NK-92 (cell line): ENCODE results near the gene SRGAP1.
"Not testable (repeated sequence)": the region's sequence is repeated elsewhere in the genome, so short reads cannot be mapped to it uniquely, and the experiment has no call there.

ENCODE experiments used
- DNase-seq: peaks from one replicate; lab custom pipeline; 2025; ENCODE audit not compliant: unreplicated experiment; lab: John Stamatoyannopoulos, UW

Gene SRGAP1

GRCh38 chr12:64036414-64036813 lies 191.9 kb downstream of the SRGAP1 start:
- no peak for DNase-seq

GRCh38 chr12:64039281-64039871 lies 194.9 kb downstream of the SRGAP1 start:
- no peak for DNase-seq

DNA sequence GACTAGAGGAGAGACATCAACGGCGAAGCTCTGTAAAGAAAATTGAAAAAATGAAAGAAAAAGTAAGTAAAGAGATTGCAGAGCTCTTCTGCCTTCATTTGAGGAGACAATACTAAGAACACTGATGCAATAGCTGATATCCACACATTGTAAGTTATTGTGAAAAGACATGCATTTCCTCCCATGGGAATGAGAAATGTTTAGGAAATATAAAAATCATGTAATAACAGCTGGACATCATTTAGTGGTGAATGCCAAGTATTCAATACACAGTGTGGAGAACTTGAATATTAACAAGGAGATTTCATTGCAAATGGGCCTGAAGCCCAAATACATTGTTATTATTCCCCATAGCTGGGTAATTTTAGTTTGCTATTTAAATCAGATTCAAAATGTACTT lies 198.4 kb downstream of the SRGAP1 start:
- DNase-seq: no peak

DNA sequence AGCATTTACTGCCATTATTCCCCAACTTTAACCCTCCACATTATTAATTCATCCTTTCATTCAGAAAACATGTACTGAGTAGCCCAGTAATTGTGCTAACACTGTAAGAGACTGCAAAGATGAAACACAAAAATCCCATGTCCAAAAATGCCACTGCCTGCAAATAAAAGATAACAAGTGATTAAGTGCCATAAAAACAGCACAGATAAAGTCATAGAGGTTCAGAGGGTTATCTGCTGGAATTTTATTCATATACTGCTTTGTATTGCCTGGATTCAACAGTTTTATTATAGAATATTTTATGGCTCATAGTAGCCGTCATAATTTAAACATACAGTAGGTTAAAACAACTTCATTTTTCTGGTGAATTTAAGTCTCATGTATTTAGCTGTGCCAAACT lies 199.7 kb downstream of the SRGAP1 start:
- DNase-seq: no peak

DNA sequence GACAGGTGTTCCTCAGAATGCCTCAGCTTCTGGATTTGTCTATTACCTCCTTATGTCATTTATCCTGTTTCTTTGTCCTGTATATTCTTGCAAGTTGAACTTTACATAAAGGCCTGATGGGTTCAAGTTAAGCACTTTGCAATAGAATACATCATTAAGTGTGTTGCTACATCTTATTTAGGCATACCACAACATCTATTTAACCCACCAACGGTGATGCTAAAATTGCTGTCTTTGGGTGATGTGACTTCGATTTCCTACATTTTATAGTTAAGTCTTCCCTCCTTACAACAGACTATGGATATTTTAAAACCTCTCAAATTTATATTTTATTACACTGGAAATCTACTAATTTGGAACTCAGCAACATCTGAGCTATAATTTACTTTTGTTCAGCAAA lies 206.6 kb downstream of the SRGAP1 start:
- no peak for DNase-seq

- no peak for DNase-seq
Observed at GRCh38 chr12:64053117-64053516, 208.6 kb downstream of the SRGAP1 start.

DNA sequence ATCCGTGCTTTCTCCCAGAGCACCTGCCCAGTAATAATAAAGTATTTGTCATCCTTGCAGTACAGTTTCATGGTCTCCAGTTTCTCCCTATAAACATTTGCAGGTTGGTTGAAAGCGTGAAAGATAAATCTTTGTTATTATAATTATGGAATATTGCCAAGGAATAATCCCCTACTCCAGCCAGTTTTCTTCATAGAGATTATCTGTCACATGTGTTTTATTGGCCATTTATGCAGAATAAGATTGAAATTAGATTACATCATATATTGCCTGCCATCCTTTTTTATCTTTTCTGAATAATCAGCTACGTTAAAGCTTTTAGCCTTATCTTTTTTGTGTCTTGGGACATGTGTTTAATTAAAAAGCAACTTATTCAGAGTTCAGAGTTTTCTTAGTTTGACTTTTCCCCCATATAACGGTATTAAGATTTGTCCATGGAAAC lies 209.6 kb downstream of the SRGAP1 start:
- no peak for DNase-seq

GRCh38 chr12:64056741-64057140 lies 212.2 kb downstream of the SRGAP1 start:
- no peak for DNase-seq

GRCh38 chr12:64057706-64058105 lies 213.2 kb downstream of the SRGAP1 start:
- no peak for DNase-seq

GRCh38 chr12:64058541-64059265 lies 214.2 kb downstream of the SRGAP1 start:
- DNase-seq: no peak

DNA sequence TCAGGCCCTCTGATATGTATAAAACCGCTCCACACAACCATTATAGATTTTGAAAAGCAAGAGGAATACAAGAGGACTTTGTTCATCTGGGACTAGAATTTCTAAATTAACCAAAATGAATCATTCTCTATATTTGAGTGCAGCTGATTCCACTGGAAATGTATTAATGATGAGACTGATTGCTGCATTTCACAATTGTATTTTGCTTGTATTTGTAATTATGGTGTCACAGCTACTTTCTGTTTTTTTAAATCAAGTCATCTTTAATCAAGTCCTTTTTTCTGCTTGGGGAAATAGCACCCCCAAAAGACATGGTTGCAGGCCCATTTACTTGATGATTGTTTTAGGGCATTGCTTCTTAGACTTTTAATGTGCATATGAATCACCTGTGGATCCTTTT lies 215.2 kb downstream of the SRGAP1 start:
- DNase-seq: no peak

- no peak for DNase-seq
Observed at GRCh38 chr12:64061868-64062375, 217.4 kb downstream of the SRGAP1 start.

DNA sequence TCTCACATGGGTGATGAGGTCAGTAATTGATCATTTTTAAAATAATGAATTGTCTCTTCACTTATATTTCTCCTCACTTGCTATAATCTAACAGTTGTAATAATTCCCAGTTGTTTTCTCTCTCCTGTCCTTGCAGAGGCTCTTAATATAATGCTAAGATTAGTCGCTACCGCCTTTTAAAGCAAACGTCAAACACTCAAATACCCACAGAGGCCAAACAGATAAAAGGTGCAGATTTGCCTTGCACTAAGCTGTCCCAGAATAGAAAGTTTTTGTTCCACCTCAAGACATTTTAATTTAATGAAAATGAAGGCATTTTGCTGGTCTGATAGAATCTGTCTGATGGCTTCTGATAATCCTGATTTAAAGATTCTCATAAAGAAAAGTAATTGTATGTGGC lies 218.6 kb downstream of the SRGAP1 start:
- no peak for DNase-seq

GRCh38 chr12:64064240-64064639 lies 219.7 kb downstream of the SRGAP1 start:
- no peak for DNase-seq

DNA sequence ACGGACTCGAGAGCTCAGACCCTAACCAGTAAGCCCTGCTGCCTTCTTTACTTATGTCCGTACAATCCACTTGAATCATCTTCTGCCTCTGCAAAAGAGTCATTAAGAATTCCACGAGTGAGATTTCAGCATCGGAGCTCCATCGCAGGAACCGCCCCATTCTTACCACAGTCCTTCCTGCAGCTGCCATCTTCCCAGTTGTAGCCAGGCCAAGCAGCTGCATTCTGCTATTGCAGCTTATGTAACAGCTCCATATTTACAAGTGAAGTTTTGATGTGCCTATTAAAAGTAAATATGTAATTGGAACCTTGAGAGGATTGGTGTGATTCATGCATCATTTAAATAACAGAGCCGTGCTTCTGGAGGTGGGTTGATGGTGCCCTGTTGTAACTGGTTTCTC lies 220.2 kb downstream of the SRGAP1 start:
- no peak for DNase-seq

- no peak for DNase-seq
Observed at GRCh38 chr12:64065881-64066451, 221.5 kb downstream of the SRGAP1 start.

DNA sequence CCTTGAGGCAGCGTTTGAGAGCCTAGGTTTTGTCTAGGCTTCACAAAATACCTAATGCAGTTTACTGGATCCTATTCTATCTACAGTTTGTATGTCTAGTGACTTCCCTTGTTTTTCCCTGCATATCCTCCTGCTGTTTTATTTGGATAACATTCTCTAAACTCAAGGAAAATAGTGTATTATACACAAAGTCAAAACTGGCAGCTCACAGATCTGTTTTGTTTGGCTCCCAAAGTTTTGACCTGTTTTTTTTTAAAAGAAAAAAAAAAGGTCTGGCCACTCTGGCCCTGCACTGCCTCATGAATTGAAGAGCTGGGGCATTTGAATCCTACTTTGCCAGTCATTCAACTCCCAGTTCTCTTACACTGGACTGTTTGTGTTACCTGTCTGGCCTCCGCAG lies 222.3 kb downstream of the SRGAP1 start:
- no peak for DNase-seq

DNA sequence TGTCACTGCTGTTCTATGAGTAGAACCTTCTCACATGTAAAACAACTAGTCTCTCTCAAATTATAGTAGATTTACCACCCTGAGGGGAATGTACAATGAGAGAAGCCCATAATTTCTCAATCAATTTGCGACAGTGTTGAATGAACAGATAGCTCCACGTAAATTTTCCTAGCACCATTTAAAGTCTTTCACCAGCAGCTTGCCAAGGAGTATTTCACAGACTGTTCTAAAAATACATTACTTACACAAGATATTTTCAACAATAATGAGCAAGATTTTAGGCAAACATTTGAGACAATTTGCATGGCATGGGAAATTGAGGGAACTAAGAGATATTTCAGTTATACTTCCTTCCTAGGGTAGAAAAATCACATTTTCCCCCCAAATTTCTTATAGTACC lies 226.0 kb downstream of the SRGAP1 start:
- no peak for DNase-seq

DNA sequence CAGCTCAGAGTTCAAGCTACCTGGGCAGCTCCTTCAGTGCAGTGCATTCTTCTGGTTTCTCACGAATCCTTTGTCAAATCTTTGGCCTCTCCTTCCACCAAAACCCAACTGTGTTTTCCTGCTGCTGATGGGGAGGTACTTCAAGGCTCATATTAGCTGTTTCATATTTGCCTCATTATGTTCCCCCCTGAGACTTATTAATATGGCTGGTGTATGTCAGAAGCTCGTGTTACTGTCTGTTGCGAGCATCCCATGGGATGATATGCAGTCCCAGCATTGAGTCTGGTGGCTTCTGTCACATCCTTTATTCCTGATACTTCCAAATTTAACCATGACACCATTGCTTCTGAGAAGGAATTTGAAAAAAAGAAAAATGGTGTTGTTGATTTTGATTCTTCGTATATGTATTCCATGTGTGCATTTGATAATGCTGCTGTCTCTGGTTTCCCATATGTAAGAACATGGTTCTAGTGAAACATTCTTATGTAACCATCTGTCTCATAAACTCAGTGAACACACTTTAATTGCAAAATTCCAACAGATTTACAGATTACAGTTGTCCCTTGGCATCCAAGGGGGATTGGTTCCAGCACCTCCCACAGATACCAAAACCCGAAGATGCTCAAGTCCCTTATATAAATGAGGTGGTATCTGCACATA lies 228.5 kb downstream of the SRGAP1 start:
- DNase-seq: no peak

DNA sequence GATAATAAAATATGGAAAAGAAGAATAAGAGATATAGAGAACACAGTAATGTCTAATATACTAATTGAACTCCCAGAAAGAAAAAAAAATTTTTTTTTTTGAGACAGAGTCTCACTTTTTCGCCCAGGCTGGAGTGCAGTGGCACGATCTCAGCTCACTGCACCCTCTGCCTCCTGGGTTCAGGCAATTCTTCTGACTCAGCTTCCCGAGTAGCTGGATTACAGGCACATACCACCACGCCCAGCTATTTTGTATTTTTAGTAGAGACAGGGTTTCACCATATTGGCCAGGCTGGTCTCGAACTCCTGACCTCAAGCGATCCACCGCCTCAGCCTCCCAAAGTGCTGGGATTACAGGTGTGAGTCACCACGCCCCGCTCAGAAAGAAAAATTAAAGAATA lies 232.1 kb downstream of the SRGAP1 start:
- not testable (repeated sequence) for DNase-seq

GRCh38 chr12:64077922-64078321 lies 233.4 kb downstream of the SRGAP1 start:
- DNase-seq: no peak
